ENCODE data around the gene ABCF3.
"Not testable (repeated sequence)": the region's sequence is repeated elsewhere in the genome, so short reads cannot be mapped to it uniquely, and the experiment has no call there.

ABCF3 gene

DNA sequence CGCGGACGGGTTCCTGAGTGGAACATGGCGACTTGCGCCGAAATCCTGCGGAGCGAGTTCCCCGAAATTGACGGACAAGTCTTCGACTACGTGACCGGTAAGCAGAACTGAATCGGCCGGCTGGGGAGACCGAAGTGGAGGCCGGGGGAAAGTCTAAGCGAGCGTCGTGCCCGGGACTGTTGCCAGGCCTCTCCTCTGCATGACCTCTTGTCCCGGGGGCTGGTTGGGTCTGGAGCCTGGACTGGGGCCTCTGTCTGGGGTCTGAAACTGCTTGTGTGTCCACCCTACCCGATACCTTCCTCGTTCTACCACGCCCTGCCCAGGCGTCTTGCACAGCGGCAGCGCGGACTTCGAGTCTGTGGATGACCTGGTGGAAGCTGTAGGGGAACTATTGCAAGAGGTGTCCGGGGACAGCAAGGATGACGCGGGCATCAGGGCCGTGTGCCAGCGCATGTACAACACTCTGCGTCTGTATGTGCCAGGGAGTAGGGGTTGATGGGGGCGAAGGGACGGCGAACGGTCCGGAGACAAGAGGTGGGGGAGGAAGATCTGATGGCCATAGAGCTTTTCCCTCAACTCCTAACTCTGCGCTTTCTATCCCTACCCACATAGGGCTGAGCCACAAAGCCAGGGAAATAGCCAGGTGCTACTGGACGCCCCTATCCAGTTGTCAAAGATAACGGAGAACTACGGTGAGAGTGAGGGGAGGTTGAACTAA lies at the start of gene ABCF3:
ABCF3 (plus strand) TSS at position 16 of the 718 bp plus-strand sequence; CDS start at position 25, 9 bp downstream.
- DNase-seq (ENCODE audit: low read depth), result no peak

DNA sequence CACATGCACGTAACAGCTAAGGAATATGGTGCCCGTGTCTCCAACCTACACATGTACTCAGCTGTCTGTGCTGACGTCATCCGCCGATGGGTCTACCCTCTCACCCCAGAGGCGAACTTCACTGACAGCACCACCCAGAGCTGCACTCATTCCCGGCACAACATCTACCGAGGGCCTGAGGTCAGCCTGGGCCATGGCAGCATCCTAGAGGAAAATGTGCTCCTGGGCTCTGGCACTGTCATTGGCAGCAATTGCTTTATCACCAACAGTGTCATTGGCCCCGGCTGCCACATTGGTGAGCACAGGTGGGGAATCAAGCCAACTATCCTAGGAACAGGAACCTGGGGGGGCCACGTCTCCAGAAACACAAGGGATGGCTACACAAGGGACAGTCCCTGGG lies 45.6 kb upstream of the ABCF3 start:
- DNase-seq (ENCODE audit: low read depth), result no peak

GRCh38 chr3:184142199-184142598 lies 43.8 kb upstream of the ABCF3 start:
- no peak for DNase-seq (ENCODE audit: low read depth)

- no peak for DNase-seq (ENCODE audit: low read depth)
Measured at GRCh38 chr3:184143327-184143726, 42.7 kb upstream of the ABCF3 start.

GRCh38 chr3:184144505-184144904 lies 41.5 kb upstream of the ABCF3 start:
- DNase-seq (ENCODE audit: low read depth), result no peak

DNA sequence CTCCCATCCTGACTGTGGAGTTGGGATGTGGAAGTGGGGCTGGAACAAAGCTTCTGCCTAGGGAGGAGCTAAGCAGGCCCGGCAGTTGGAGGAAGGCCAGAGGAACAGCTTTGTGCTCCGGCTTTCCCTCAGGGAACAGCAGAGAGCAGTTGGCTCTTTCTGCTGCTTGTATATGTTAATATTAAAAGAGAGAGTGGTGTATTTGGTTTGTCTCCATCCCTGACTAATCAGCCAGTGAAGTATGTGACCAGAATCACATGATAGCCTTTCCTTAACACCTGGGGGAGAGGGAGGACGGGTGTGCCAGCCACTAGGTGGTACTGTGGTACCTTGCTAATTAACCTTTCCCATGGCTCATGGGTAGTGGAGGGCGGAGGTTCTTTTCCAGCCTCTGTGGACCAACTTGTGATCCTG lies 40.9 kb upstream of the ABCF3 start:
- DNase-seq (ENCODE audit: low read depth), result no peak

- no peak for DNase-seq (ENCODE audit: low read depth)
Measured at GRCh38 chr3:184145751-184146270, 40.2 kb upstream of the ABCF3 start.

DNA sequence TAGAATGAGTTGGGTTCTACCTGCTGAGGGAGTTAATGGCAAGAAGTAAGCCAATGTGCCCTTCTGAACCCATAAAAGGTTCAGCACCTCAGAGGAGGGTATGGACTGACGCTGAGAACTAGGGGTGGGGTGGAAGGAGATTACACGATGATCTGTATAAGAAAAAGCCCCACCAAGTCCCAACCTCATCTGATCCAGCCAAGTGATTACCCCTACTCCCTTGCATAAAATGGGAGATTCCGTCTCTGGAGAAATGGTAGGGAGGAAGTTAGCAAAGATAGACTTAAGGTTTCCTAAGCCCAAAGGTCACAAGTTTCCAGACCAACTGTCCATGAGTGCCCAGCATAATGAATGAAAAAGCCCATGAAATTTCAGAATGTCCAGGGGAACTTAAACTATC lies 37.9 kb upstream of the ABCF3 start:
- DNase-seq (ENCODE audit: low read depth), result no peak

GRCh38 chr3:184149123-184149522 lies 36.9 kb upstream of the ABCF3 start:
- DNase-seq (ENCODE audit: low read depth), result no peak

GRCh38 chr3:184149770-184150169 lies 36.2 kb upstream of the ABCF3 start:
- DNase-seq (ENCODE audit: low read depth), result not testable (repeated sequence)

DNA sequence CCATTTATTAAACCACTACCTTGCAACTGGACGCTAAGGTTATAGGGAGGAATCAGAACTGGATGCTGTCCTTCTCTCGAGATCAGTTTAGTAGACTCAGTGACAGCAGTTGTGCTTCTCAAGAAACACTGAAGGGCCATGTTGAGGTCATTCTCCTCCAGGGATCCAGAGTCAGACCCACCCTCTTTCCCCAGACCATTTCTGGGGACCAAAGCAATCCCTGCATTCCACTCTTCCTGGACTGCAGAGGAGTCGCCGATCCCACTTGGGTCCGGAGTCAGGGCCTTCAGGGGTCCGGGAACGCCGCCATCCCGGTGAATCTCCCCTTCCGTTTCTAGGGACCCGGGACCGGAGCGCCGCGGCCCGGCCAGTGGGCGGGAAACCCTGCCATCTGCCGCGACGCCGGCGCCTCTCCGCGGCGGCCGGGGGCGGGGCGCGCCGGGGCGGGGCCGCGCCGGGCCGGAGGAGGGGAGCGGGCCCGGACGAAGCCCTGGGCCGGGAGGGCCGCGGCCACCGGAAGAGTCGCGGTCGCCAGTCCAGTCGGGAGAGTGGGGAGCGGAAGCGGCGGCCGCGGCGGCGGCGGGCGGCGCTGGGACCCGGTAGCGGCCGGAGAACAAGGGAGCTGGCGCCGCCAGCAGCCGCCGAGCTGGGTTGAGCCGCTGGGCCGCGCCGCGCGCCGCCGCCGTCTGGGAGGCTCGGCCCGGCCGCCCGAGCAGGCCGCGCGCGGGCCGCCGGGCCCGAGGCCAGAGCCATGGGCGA lies 30.9 kb upstream of the ABCF3 start, which contains the start of gene DVL3:
DVL3 (plus strand) TSS at position 493 of the 759 bp plus-strand sequence; CDS start at position 752, 259 bp downstream.
- no peak for DNase-seq (ENCODE audit: low read depth)

DNA sequence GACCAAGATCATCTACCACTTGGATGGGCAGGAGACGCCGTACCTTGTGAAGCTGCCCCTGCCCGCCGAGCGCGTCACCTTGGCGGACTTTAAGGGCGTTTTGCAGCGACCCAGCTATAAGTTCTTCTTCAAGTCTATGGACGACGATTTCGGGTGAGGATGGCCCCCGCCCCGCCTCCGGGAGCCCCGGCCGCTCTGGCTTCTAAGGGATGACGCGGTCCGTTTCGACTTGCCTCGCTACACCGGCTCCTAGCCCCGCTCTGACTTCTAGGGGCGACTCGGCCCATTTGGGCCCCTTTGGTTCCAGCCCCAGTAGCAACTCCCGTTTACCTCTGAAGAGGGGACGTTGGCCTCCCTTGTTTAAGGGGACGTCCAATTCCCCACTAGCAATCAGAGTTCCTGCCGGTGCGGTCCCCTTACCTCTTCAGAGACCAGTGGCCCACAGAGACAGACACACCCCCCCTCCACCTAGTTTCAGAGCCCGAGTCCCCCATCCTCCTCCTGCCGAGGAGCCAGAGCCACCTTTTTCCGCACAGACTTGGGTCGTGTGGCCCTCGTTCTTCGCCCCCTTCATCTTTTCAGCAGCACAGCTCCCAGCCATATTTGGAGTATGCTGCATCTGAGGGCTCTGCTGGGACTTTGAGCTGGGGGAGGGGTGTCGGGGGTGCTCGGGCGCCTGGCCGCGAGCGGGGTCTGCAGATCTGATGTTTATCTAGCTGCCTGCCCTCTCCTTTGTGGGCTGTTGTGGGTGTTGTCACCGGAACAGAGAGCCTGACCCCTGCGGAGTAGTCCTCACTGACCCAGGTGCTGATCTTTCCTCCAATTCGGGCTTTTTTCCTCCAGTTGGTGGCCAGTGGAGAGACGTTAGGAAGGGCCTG lies 30.1 kb upstream of the ABCF3 start:
- no peak for DNase-seq (ENCODE audit: low read depth)

- no peak for DNase-seq (ENCODE audit: low read depth)
Measured at GRCh38 chr3:184156522-184156955, 29.5 kb upstream of the ABCF3 start.

GRCh38 chr3:184157206-184157605 lies 28.8 kb upstream of the ABCF3 start:
- DNase-seq (ENCODE audit: low read depth), result no peak

GRCh38 chr3:184158404-184158803 lies 27.6 kb upstream of the ABCF3 start:
- DNase-seq (ENCODE audit: low read depth), result no peak

DNA sequence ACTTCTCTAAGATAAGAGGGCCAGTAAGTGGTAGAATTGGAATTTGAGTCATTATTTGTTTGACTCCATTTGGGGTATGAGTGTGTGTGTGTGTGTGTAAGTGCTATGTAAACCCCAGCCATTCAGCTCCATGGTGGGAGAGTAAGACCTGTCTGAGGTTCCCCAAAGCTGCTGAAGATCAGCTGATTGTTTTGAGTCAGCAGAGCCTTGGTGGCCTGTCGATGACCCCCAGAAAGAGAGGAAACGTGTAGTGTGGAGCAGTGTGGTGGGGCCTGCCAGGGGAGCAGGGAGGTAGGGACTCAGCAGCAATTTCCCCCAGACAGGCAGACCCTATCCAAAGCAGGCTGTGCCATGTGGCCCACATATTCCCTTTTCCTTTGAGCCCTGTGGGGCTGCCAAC lies 25.5 kb upstream of the ABCF3 start:
- no peak for DNase-seq (ENCODE audit: low read depth)

GRCh38 chr3:184162571-184163070 lies 23.4 kb upstream of the ABCF3 start:
- DNase-seq (ENCODE audit: low read depth), result not testable (repeated sequence)

- no peak for DNase-seq (ENCODE audit: low read depth)
Measured at GRCh38 chr3:184164648-184165330, 21.2 kb upstream of the ABCF3 start.

DNA sequence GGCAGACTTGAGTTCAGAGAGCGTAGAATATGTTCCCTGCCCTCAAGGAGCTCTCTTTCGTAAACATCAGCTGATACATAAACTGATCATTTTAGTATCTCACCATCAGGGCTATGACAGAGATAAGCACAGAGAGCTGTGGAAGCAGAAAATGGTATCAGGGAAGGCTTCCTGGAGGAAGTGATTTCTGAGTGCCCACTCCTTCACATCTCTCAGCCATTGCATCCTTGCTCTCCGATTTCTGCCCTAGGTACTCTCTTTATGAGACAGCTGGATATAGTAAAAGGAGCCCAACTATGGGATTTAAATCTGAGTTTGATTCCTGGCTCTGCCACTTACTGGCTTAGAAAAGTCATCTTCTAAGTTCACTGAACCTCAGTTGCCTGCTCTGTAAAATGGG lies 20.5 kb upstream of the ABCF3 start:
- no peak for DNase-seq (ENCODE audit: low read depth)

DNA sequence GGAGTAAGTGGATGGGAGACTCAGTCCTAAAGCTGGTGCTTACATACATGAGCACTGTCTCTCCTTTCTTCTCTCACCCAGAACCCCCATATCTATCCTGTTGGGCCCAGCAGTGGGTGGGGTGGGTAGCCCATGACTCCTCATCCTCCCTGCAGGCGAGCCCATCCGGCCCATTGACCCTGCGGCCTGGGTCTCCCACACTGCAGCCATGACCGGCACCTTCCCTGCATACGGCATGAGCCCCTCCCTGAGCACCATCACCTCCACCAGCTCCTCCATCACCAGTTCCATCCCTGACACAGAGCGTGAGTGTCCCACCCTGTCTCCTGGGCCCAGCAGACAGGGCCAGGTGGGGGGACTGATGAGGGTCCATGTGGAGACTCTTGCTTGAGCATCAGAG lies 19.3 kb upstream of the ABCF3 start:
- no peak for DNase-seq (ENCODE audit: low read depth)

- no peak for DNase-seq (ENCODE audit: low read depth)
Measured at GRCh38 chr3:184167786-184168185, 18.2 kb upstream of the ABCF3 start.
